RWPE1 (cell line): ENCODE results near the gene BAHCC1.

Experiments
- CTCF ChIA-PET: fragments of 350-600 bp; sonication (Branson Sonifier 250); formaldehyde crosslinking; extraction: SDS; loops from one replicate; lab custom pipeline; 2021; lab: Yijun Ruan, JAX
- POLR2A ChIA-PET: fragments of 400-600 bp; formaldehyde crosslinking; extraction: SDS; loops from one replicate; lab custom pipeline; 2020; ENCODE audit warnings: antibody characterized with exemption; ENCODE audit not compliant: low non-redundant PET; lab: Yijun Ruan, JAX
- DNase-seq: peaks from one replicate; pipeline ENCODE4 v3.0.0; 2012; ENCODE audit warnings: low spot score
- H3K27ac ChIP-seq: fragments of 450-650 bp; 2 replicates; pipeline ENCODE4 v1.5.1; 2017
- TF ChIP-seq, protein P1 (sequence below): fragments of 450-650 bp; conservative IDR thresholded peaks from 2 replicates; pipeline ENCODE4 v1.5.1; 2017; ENCODE audit warnings: low read depth, mild to moderate bottlenecking

BAHCC1 gene

DNA sequence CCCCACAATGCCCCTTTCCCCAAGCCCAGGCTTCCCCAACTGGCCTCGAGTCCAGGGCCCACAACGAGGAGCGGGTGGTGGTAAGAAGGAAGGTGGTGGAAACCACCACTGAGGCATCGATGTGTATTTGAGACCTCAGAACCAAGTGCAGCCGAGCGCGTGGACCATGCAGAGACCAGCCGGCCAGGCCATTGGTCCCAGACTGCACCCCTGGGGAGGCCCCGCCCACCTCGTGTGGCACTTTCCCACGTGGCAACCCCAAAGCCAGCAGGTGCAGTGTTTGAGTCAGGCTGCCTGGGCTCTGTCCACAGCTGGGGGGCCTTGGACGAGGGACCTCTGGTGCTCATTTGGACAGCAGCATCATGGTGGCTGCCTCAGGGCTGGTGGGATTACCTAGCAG is 28.1 kb upstream of the BAHCC1 start:
- peak overlapping the region; percentile 100 for H3K27ac ChIP-seq
- TF ChIP-seq, protein P1, sequence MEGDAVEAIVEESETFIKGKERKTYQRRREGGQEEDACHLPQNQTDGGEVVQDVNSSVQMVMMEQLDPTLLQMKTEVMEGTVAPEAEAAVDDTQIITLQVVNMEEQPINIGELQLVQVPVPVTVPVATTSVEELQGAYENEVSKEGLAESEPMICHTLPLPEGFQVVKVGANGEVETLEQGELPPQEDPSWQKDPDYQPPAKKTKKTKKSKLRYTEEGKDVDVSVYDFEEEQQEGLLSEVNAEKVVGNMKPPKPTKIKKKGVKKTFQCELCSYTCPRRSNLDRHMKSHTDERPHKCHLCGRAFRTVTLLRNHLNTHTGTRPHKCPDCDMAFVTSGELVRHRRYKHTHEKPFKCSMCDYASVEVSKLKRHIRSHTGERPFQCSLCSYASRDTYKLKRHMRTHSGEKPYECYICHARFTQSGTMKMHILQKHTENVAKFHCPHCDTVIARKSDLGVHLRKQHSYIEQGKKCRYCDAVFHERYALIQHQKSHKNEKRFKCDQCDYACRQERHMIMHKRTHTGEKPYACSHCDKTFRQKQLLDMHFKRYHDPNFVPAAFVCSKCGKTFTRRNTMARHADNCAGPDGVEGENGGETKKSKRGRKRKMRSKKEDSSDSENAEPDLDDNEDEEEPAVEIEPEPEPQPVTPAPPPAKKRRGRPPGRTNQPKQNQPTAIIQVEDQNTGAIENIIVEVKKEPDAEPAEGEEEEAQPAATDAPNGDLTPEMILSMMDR = no peak
- no peak for DNase-seq
- ChIA-PET POLR2A (interaction anchor here (0.7 kb wide), 1 partner anchor 866 kb away, joined by 4 read pairs; no protein-coding TSS in a partner anchor), CTCF (no interaction called here)

DNA sequence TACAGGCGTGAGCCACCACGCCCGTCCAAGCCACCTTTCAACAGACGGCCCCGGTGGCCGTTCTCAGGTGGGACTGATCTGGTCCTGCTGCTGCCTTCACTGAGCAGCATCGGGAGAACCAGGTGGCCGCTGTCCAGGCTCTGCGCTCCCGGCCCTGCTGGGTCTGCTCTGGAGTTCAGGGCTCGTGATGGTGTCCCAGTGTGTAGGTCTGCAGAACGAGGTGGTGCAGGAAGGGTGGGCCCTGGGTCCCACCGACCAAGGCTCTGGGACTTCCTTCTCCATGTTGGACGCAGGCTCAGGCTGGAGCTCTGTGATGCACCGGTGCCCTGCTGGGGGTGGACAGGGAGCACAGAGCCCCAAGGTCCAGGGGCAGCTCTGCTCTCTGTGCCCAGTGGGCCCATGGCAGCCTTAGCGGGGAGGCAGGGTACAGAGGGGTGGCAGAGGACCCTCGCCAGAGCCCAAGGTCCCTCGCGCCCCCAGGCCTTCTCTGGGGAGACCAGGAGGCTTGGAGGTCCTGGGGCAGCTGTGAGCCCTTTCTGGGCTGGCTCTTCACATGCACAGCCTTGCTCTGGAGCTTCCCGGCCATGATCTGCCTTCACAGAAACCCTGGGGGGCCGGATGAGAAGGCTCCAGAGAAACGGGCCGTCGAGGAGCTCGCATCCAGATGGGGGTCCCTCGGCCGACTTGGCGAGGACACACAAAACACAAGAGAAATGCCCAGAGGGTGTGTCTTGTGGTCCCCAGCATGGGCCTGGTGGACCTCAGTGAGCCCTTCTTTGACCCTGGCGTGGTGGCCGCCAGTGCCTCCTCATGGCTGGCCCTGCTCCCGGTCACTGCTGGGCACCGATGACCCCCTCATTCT is 26.9 kb upstream of the BAHCC1 start:
- DNase-seq = no peak
- CTCF ChIA-PET = no interaction called here
- TF ChIP-seq, protein P1 = no peak
- POLR2A ChIA-PET = no interaction called here
- H3K27ac ChIP-seq = peak overlapping the region; percentile 14; the same call in 1 of the 2 replicates

DNA sequence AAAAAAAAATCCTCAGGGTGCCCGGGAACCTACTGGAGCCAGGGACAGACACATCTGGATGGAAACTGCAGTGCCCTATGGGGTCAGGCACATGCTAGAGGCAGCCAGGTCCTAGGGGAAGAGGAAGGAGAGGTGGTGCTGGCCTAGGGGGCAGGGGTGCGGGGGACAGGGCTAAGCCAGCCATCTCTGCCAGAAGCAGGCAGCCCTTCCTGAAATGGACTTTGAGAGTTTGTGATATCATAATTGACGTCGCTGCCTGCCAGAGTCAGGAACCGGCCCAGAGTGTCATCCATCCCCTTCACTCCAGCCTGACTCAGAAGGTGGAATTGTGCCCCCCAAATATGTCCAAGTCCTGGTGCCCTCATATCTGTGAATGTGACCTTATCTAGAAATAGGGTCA is 25.0 kb upstream of the BAHCC1 start:
- ChIA-PET CTCF (no interaction called here), POLR2A (no interaction called here)
- H3K27ac ChIP-seq = no peak overlapping the region
- DNase-seq = no peak
- TF ChIP-seq, protein P1 = no peak

DNA sequence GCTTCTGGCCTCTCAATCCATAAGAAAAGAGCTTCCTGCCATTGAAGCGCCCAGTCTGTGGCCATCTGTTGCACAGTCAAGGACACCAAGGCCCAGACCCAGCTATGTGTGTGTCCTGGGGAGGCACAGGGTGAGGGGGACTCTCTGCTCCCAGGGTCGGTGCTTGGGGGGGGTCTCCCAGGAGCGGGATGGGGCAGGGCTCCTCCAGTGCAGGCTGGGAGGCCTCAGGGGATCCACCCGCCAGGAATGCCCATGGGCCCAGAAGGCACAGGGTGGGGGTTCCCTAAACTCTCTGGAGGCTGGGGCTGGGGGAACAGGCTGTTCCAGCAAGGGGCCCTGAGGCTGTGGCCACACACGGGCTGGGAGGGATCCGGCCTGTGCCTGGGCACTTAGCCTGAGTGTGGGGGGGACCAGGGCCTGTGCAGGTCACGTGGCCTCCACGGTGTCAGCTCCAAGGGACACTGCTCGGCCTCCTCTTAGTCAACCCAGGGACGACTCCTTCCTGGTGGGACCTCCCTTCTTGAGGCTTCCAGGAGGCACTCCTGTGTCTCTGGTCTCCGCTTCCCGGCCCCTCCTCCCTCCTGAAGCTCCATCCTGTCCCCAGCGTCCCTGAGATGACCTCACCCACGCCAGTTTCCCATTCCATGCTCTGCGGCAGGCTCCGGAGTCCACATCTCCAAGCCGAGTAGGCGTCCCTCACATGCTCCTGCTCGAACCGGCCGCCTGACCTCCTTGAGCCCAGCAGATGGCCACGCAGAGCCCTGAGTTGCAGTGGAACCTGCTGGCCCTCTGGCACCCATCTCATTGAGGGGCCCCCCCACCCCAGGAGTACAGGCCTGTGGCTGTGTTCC is 23.1 kb upstream of the BAHCC1 start:
- peak overlapping the region; percentile 21; the same call in 1 of the 2 replicates for H3K27ac ChIP-seq
- TF ChIP-seq, protein P1 = peak; percentile 50
- CTCF ChIA-PET = interaction anchor here (0.6 to 0.7 kb wide), 4 partner anchors 17 to 112 kb away, joined by 3 to 4 read pairs (median 3); no protein-coding TSS in a partner anchor
- no peak for DNase-seq
- POLR2A ChIA-PET = no interaction called here

DNA sequence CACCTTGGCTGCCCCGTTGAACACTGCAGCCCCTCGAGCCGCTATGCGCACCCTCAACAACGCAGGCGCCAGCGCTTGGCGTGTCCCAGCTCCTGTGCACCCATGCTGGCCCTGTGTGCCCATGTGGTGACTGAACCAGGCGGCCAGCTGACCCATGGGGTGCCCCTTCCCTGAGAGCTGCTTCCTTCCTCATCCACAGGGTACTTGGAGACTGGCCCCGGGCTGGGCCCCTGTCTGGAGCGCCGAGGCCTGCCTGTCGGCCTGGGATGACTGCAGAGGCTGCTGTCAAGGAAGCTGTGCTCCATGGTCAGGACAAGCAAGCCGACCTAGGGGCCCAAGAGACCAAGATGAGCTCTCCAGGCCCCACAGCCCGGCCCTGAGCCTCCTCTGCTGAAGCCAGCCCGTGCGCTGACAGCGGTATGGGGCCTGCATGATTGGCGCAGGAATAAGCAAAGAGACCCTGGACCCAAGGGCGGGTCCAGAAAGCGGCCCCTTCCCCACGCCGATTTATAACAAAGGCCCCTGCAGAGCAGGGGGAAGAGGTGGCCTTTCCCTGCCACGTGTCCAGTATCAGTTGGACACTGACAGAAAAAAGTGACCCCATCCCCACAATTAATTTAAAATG is 21.6 kb upstream of the BAHCC1 start:
- TF ChIP-seq, protein P1 = no peak
- ChIA-PET CTCF (no interaction called here), POLR2A (interaction anchor here (0.9 kb wide), 1 partner anchor 22 kb away, joined by 3 read pairs; the partner anchor contains the start of gene BAHCC1)
- 0 out of 2 replicates have a peak overlapping the region, but pooled peaks have one; percentile 3 for H3K27ac ChIP-seq
- DNase-seq = no peak

DNA sequence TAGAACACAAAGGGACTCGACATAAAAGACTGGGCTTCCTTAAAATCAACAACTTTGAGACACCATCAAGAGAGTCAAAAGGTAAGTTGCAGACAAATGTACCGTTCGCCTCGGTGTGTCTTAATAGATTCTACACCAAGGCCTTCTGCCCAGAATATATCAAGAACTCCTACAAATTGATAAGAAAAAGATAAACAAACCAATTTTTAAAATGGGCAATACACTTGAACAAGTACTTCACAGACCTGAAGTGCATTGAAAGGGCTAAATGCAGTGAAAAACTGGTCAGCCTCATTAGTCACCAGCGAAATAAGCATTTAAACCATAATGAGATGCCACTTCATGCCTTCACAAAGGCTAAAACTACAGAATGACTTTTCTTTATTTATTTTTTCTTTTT is 20.4 kb upstream of the BAHCC1 start:
- CTCF ChIA-PET = no interaction called here
- no peak for DNase-seq
- TF ChIP-seq, protein P1 = no peak
- no peak overlapping the region for H3K27ac ChIP-seq
- POLR2A ChIA-PET = no interaction called here
